ENCODE data around the gene HOXA1. TPM values are rescaled to one million over a fixed set of nuclear protein-coding genes. Genes with fewer than 3 reads are reported as not detected.
"Not testable (repeated sequence)": the region's sequence is repeated elsewhere in the genome, so short reads cannot be mapped to it uniquely, and the experiment has no call there.

The HOXA1 gene
- total RNA-seq, 1 donor from 2014 or later, result 0.40 TPM

DNA sequence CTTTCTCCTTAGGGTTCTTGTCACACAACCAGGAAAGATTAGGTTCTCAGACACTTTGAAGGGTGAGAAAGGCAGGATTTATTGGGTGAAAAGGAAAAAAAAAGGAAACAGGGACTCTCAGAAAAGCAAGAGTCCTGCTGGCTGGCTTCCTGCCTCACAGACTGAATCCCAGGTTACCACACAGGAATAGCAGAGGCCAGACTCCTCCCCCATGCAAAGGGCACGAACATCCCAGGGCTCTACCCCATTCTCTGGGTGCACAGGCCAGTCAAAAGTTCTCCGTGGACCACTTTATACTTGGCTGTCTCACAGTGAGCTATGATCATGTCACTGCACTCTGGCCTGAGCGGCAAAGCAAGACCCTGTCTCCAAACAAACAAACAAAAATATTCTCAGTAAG lies 42.6 kb downstream of the HOXA1 start:
- no peak for DNase-seq (ENCODE audit: low read depth in 2 of 2)

DNA sequence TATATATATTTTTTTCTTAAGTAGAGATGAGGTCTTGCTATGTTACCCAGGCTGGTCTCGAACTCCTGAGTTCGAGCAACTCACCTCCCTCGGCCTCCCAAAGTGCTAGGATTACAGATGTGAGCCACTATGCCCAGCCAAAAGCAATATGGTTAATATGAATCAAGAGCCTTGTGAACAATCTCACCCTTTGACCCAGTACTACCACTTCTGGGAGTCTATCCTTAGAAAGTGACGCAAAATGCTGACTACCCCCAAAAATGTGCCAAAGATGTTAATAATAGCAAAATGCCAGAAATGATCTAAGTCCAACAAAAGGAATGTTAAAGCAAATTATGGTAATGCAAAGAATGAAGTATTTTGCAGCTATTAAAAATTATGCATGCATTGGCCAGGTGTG lies 44.3 kb downstream of the HOXA1 start:
- DNase-seq (ENCODE audit: low read depth in 2 of 2), result no peak

- DNase-seq (ENCODE audit: low read depth in 2 of 2), result no peak
Observed at GRCh38 chr7:27048438-27048837, 47.4 kb downstream of the HOXA1 start.

DNA sequence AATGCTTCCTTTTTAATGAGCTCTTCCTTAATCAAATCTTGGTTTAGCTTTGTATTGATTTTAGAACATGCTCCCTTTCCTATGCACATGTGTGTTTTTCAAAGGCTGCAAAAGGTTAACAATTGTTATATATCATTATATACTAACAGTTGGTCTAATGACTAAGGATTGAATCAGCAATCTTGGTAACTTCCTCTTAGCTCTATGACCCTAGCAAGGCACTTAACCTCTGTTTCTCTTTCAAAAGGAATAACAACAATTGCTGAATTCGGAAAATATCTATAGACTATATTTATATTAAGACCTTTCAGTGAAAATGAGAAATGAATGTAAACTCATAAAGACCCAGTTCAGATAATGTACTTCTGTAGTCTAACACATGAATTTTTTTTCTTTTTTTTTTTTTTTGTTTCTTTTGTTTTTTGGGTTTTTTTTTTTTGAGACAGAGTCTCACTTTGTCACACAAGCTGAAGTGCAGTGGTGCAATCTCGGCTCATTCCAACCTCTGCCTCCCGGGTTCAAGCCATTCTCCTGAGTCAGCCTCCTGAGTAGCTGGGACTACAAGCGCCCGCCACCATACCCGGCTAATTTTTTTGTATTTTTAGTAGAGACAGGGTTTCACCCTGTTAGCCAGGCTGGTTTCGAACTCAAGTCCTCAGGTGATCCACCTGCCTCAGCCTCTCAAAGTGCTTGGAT lies 48.8 kb downstream of the HOXA1 start:
- DNase-seq (ENCODE audit: low read depth in 2 of 2), result peak; percentile 1 to 78

GRCh38 chr7:27045972-27046371 lies 49.8 kb downstream of the HOXA1 start:
- not testable (repeated sequence) for DNase-seq (ENCODE audit: low read depth in 2 of 2)

DNA sequence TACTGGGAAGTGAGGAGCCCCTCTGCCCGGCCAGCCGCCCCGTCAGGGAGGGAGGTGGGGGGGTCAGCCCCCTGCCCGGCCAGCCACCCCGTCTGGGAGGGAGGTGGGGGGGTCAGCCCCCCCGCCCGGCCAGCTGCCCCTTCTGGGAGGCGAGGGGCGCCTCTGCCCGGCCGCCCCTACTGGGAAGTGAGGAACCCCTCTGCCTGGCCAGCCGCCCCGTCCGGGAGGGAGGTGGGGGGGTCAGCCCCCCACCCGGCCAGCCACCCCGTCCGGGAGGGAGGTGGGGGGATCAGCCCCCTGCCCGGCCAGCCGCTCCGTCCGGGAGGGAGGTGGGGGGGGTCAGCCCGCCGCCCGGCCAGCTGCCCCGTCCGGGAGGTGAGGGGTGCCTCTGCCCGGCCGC lies 50.7 kb downstream of the HOXA1 start:
- not testable (repeated sequence) for DNase-seq (ENCODE audit: low read depth in 2 of 2)

Other genes with a start within 250 kb of the HOXA1 start
- 9.6 and 13.7 TPM in 2 replicates for gene SKAP2, start 231.4 kb downstream of the HOXA1 start, total RNA-seq
- 0.20 and 0.22 TPM in 2 replicates for gene HOXA2, start 6.7 kb upstream of the HOXA1 start, total RNA-seq
- 0.22 and 0.79 TPM in 2 replicates for gene HOXA4, start 34.8 kb upstream of the HOXA1 start, total RNA-seq
- 5.8 and 7.0 TPM in 2 replicates for gene HOXA5, start 47.7 kb upstream of the HOXA1 start, total RNA-seq
- 2.0 and 2.4 TPM in 2 replicates for gene HOXA6, start 51.8 kb upstream of the HOXA1 start, total RNA-seq
- 2.4 and 5.0 TPM in 2 replicates for gene HOXA3, start 56.6 kb upstream of the HOXA1 start, total RNA-seq
- gene HOXA7, start 60.7 kb upstream of the HOXA1 start, total RNA-seq, result 1.5 and 1.8 TPM in 2 replicates
- 2.0 and 3.9 TPM in 2 replicates for gene HOXA9, start 69.5 kb upstream of the HOXA1 start, total RNA-seq
- under 0.01 and 2.0 TPM in 2 replicates for gene HOXA10, start 78.3 kb upstream of the HOXA1 start, total RNA-seq
- gene HOXA11, start 89.2 kb upstream of the HOXA1 start, total RNA-seq, result 0.22 TPM in 1 of 2 replicates, not detected in the other
- not detected in 2 replicates for gene HOXA13, start 104.1 kb upstream of the HOXA1 start, total RNA-seq
- not detected in 2 replicates for gene EVX1, start 146.8 kb upstream of the HOXA1 start, total RNA-seq

All from lung microvascular endothelial cell (primary cell).